ENCODE measurements around the gene TBCD.
"Not testable (repeated sequence)": the region's sequence is repeated elsewhere in the genome, so short reads cannot be mapped to it uniquely, and the experiment has no call there.

The TBCD gene

GRCh38 chr17:82729479-82730260 is 22.2 kb upstream of the TBCD start:
- no peak for DNase-seq

- DNase-seq, result no peak
Measured at GRCh38 chr17:82732118-82732743, 19.6 kb upstream of the TBCD start.

GRCh38 chr17:82734987-82735866 is 16.6 kb upstream of the TBCD start, which contains the start of gene FN3K:
Gene FN3K, plus strand, starts transcription at chr17:82735615. Its CDS starts 22 bp downstream, at chr17:82735637.
- DNase-seq, result no peak

GRCh38 chr17:82736511-82737185 is 15.2 kb upstream of the TBCD start:
- no peak for DNase-seq

- no peak for DNase-seq
Measured at GRCh38 chr17:82737967-82738877, 13.6 kb upstream of the TBCD start.

- DNase-seq, result no peak
Measured at GRCh38 chr17:82740906-82741759, 10.7 kb upstream of the TBCD start.

- no peak for DNase-seq
Measured at GRCh38 chr17:82743344-82744219, 8.3 kb upstream of the TBCD start.

GRCh38 chr17:82744736-82745135 is 7.1 kb upstream of the TBCD start:
- not testable (repeated sequence) for DNase-seq

GRCh38 chr17:82745524-82745923 is 6.3 kb upstream of the TBCD start:
- DNase-seq, result no peak

- no peak for DNase-seq
Measured at GRCh38 chr17:82748756-82749155, 3.1 kb upstream of the TBCD start.

- DNase-seq, result no peak
Measured at GRCh38 chr17:82750241-82750908, 1.5 kb upstream of the TBCD start.

GRCh38 chr17:82751171-82751570 is 694 bp upstream of the TBCD start:
- no peak for DNase-seq

- DNase-seq, result no peak
Measured at GRCh38 chr17:82752371-82753200, 721 bp downstream of the TBCD start.

- DNase-seq, result no peak
Measured at GRCh38 chr17:82753201-82753464, 1.3 kb downstream of the TBCD start.

- no peak for DNase-seq
Measured at GRCh38 chr17:82754297-82755208, 2.7 kb downstream of the TBCD start.

GRCh38 chr17:82756166-82756565 is 4.3 kb downstream of the TBCD start:
- no peak for DNase-seq

GRCh38 chr17:82765371-82765770 is 13.5 kb downstream of the TBCD start:
- DNase-seq, result no peak

Measured in NCI-H1694 treated with DMSO at 0.1 percent for 48 hours (cell line).